Hepatocyte (in vitro differentiated cells): Measurements from ENCODE around the gene ARHGAP10.

Source experiments
- EZH2 ChIP-seq: fragments of 200-600 bp; sonication (generic); IDR thresholded peaks from 2 replicates; pipeline ENCODE4 v1.6.1; 2016; ENCODE audit warnings: antibody characterized with exemption, mild to moderate bottlenecking, borderline replicate concordance
- EZH2phosphoT487 ChIP-seq: fragments of 200-600 bp; sonication (generic); IDR thresholded peaks from one replicate; pipeline ENCODE4 v1.6.1; 2018; ENCODE audit warnings: antibody characterized with exemption, mild to moderate bottlenecking, low read depth, moderate library complexity; ENCODE audit not compliant: unreplicated experiment, severe bottlenecking
- TF ChIP-seq, protein P1 (sequence below): fragments of 200-600 bp; sonication (generic); IDR thresholded peaks from 2 replicates; pipeline ENCODE4 v1.5.1; 2016; ENCODE audit warnings: antibody characterized with exemption, mild to moderate bottlenecking; ENCODE audit not compliant: poor library complexity

DNA sequence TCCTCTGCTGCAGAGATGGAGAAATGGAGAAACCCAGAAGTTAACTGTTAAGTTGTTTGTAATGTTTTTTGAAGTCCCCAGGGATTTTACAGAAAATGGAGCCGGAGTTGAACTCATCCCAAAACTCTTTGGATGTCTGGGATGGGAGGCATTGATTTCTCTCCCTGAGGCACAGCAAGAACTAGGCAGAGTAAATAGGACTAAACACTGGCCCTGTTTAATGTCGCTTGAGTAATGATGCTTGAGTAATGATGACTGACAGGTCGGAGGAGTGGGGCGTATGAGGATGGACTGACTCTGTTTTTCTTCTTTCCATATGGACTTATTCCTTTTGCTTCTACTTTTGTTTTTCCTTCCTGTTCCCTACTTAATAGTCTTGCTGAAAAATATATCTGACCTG, 69.9 kb downstream of the ARHGAP10 start:
- TF ChIP-seq, protein P1, sequence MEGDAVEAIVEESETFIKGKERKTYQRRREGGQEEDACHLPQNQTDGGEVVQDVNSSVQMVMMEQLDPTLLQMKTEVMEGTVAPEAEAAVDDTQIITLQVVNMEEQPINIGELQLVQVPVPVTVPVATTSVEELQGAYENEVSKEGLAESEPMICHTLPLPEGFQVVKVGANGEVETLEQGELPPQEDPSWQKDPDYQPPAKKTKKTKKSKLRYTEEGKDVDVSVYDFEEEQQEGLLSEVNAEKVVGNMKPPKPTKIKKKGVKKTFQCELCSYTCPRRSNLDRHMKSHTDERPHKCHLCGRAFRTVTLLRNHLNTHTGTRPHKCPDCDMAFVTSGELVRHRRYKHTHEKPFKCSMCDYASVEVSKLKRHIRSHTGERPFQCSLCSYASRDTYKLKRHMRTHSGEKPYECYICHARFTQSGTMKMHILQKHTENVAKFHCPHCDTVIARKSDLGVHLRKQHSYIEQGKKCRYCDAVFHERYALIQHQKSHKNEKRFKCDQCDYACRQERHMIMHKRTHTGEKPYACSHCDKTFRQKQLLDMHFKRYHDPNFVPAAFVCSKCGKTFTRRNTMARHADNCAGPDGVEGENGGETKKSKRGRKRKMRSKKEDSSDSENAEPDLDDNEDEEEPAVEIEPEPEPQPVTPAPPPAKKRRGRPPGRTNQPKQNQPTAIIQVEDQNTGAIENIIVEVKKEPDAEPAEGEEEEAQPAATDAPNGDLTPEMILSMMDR = no peak
- no peak for TF ChIP-seq EZH2
- TF ChIP-seq EZH2phosphoT487 = no peak
